OCI-LY1 (cell line): ENCODE results near the gene ARHGAP27.

Experiments used
- CTCF ChIP-seq: fragments of 200-600 bp; sonication (generic), shearing (Covaris generic); IDR thresholded peaks from 2 replicates; pipeline ENCODE4 v1.5.1; 2017; ENCODE audit warnings: mild to moderate bottlenecking, antibody characterized with exemption, low read length, moderate library complexity, mixed read lengths
- EZH2 ChIP-seq: fragments of 200-600 bp; sonication (generic), shearing (Covaris generic); IDR thresholded peaks from 2 replicates; pipeline ENCODE4 v1.8.0; 2017; ENCODE audit warnings: borderline replicate concordance, mixed run types, mild to moderate bottlenecking, antibody characterized with exemption, low read length, moderate library complexity, mixed read lengths

- TF ChIP-seq CTCF (no peak), EZH2 (no peak)
These were observed 85.2 kb downstream of the ARHGAP27 start for GRCh38 chr17:45347444-45347843.
